ENCODE data around the gene SCFD2.

DNA sequence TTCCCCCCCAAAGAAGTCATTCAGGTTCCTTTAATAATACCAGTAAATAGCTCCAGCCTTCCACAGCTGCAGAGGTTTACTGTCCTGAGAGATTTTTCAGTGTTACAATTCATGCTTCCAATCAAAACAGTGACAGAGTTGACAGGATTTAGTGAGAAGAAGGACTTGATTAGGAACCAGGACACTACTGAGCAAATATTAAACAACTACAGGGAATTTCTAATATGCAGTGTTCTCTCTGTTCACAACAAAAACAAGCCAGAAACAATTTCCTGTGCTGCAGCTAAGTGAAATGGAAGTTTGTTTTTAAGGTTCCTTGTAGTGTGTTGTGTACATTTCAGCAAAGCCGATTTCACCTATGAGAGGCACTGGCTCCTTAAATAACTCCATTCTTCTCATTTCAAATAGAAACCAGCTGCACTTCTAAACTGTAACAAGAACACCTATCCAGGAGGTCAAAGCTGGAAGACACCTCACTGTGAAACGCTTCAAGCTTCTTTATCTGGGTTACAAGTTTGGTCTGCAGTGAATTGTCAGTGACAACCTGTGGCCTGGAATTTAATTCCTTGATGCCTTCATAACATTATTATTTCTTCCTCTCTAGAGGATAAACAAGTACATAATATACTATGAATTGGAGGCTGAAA, 354.5 kb downstream of the SCFD2 start:
- TF ChIP-seq JUN (CRISPR knock-in tag; IDR thresholded peaks at IDR 0.05), result no peak
- TF ChIP-seq, protein P1, sequence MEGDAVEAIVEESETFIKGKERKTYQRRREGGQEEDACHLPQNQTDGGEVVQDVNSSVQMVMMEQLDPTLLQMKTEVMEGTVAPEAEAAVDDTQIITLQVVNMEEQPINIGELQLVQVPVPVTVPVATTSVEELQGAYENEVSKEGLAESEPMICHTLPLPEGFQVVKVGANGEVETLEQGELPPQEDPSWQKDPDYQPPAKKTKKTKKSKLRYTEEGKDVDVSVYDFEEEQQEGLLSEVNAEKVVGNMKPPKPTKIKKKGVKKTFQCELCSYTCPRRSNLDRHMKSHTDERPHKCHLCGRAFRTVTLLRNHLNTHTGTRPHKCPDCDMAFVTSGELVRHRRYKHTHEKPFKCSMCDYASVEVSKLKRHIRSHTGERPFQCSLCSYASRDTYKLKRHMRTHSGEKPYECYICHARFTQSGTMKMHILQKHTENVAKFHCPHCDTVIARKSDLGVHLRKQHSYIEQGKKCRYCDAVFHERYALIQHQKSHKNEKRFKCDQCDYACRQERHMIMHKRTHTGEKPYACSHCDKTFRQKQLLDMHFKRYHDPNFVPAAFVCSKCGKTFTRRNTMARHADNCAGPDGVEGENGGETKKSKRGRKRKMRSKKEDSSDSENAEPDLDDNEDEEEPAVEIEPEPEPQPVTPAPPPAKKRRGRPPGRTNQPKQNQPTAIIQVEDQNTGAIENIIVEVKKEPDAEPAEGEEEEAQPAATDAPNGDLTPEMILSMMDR (IDR thresholded peaks at IDR 0.05), result no peak
- TF ChIP-seq, protein P2, sequence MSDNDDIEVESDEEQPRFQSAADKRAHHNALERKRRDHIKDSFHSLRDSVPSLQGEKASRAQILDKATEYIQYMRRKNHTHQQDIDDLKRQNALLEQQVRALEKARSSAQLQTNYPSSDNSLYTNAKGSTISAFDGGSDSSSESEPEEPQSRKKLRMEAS (CRISPR knock-in tag; IDR thresholded peaks at IDR 0.05), result no peak
- TF ChIP-seq, protein P3, sequence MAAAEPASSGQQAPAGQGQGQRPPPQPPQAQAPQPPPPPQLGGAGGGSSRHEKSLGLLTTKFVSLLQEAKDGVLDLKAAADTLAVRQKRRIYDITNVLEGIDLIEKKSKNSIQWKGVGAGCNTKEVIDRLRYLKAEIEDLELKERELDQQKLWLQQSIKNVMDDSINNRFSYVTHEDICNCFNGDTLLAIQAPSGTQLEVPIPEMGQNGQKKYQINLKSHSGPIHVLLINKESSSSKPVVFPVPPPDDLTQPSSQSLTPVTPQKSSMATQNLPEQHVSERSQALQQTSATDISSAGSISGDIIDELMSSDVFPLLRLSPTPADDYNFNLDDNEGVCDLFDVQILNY (CRISPR knock-in tag; IDR thresholded peaks at IDR 0.05), result no peak
- no peak for TF ChIP-seq MYBL2 (CRISPR knock-in tag; IDR thresholded peaks at IDR 0.05)
- TF ChIP-seq, protein P4, sequence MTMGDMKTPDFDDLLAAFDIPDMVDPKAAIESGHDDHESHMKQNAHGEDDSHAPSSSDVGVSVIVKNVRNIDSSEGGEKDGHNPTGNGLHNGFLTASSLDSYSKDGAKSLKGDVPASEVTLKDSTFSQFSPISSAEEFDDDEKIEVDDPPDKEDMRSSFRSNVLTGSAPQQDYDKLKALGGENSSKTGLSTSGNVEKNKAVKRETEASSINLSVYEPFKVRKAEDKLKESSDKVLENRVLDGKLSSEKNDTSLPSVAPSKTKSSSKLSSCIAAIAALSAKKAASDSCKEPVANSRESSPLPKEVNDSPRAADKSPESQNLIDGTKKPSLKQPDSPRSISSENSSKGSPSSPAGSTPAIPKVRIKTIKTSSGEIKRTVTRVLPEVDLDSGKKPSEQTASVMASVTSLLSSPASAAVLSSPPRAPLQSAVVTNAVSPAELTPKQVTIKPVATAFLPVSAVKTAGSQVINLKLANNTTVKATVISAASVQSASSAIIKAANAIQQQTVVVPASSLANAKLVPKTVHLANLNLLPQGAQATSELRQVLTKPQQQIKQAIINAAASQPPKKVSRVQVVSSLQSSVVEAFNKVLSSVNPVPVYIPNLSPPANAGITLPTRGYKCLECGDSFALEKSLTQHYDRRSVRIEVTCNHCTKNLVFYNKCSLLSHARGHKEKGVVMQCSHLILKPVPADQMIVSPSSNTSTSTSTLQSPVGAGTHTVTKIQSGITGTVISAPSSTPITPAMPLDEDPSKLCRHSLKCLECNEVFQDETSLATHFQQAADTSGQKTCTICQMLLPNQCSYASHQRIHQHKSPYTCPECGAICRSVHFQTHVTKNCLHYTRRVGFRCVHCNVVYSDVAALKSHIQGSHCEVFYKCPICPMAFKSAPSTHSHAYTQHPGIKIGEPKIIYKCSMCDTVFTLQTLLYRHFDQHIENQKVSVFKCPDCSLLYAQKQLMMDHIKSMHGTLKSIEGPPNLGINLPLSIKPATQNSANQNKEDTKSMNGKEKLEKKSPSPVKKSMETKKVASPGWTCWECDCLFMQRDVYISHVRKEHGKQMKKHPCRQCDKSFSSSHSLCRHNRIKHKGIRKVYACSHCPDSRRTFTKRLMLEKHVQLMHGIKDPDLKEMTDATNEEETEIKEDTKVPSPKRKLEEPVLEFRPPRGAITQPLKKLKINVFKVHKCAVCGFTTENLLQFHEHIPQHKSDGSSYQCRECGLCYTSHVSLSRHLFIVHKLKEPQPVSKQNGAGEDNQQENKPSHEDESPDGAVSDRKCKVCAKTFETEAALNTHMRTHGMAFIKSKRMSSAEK (CRISPR knock-in tag; IDR thresholded peaks at IDR 0.05; ENCODE audit: borderline replicate concordance), result no peak
- TF ChIP-seq, protein P5, sequence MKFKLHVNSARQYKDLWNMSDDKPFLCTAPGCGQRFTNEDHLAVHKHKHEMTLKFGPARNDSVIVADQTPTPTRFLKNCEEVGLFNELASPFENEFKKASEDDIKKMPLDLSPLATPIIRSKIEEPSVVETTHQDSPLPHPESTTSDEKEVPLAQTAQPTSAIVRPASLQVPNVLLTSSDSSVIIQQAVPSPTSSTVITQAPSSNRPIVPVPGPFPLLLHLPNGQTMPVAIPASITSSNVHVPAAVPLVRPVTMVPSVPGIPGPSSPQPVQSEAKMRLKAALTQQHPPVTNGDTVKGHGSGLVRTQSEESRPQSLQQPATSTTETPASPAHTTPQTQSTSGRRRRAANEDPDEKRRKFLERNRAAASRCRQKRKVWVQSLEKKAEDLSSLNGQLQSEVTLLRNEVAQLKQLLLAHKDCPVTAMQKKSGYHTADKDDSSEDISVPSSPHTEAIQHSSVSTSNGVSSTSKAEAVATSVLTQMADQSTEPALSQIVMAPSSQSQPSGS (CRISPR knock-in tag; IDR thresholded peaks at IDR 0.05; ENCODE audit: borderline replicate concordance, low read depth), result no peak

All from WTC11 (cell line).